Fibroblast of skin of scalp (primary cell): Measurements from ENCODE around the gene ZNF534.
"Not testable (repeated sequence)": the region's sequence is repeated elsewhere in the genome, so short reads cannot be mapped to it uniquely, and the experiment has no call there.

Source experiments
- DNase-seq: peaks from one replicate; pipeline ENCODE4 v3.0.0-alpha.2; 2013

The ZNF534 gene

GRCh38 chr19:52498571-52498970, 69.6 kb downstream of the ZNF534 start:
- DNase-seq = no peak

GRCh38 chr19:52500474-52500873, 71.5 kb downstream of the ZNF534 start:
- not testable (repeated sequence) for DNase-seq

GRCh38 chr19:52500991-52501390, 72.0 kb downstream of the ZNF534 start:
- DNase-seq = not testable (repeated sequence)
